Erythroblast (primary cell): ENCODE data around the gene PRXL2C.
A peak's percentile ranks its signal among the peaks of the same experiment; 100 is the strongest.
"Not testable (repeated sequence)": the region's sequence is repeated elsewhere in the genome, so short reads cannot be mapped to it uniquely, and the experiment has no call there.

ENCODE experiments used
- DNase-seq, 2 experiments: peaks; one replicate each; lab custom pipeline; 2025; lab: John Stamatoyannopoulos, UW
- GATA1 ChIP-seq: IDR thresholded peaks from 2 replicates; pipeline ENCODE4 v1.6.1; 2011; ENCODE audit warnings: low read depth, mild to moderate bottlenecking, control low read depth, low read length, moderate library complexity
- POLR2A ChIP-seq: IDR thresholded peaks from 2 replicates; pipeline ENCODE4 v1.6.1; 2011; ENCODE audit warnings: mild to moderate bottlenecking, low read length

Gene PRXL2C, protein sequence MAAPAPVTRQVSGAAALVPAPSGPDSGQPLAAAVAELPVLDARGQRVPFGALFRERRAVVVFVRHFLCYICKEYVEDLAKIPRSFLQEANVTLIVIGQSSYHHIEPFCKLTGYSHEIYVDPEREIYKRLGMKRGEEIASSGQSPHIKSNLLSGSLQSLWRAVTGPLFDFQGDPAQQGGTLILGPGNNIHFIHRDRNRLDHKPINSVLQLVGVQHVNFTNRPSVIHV

DNA sequence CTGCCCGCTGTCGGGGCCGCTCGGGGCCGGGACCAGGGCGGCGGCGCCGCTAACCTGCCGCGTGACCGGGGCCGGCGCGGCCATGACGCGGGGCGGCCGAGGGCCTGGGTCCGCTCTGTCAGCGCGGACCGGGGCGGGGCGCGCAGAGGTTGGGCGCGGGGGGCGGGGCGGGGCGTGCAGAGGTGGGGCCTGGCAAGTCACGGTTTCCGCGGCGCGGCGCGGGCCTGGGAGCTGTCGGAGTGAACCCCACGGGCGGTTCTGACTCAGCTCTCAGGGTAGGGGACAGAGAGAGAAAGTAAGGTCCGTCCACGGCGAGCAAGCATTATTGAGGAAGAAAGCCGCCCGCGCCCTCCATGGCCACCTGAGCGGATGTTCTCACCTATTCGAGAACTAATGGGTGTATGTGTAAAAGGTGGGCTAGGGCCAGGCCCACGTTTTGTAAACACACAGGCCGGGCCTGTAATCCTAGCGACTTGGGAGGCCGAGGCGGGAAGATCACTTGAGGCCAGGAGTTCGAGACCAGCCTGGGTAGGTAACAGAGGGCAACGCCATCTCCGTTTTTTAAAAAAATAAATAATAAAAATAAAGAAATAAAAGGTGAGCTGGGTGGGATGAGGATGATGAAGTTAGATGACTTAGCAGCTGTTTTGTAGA is at the start of gene PRXL2C:
Gene PRXL2C, minus strand, starts transcription at position 120 of the 654 bp plus-strand sequence. Its CDS starts 36 bp downstream, at position 84.
- DNase-seq: peak; percentile 74 to 79
- TF ChIP-seq POLR2A (no peak), GATA1 (no peak)

DNA sequence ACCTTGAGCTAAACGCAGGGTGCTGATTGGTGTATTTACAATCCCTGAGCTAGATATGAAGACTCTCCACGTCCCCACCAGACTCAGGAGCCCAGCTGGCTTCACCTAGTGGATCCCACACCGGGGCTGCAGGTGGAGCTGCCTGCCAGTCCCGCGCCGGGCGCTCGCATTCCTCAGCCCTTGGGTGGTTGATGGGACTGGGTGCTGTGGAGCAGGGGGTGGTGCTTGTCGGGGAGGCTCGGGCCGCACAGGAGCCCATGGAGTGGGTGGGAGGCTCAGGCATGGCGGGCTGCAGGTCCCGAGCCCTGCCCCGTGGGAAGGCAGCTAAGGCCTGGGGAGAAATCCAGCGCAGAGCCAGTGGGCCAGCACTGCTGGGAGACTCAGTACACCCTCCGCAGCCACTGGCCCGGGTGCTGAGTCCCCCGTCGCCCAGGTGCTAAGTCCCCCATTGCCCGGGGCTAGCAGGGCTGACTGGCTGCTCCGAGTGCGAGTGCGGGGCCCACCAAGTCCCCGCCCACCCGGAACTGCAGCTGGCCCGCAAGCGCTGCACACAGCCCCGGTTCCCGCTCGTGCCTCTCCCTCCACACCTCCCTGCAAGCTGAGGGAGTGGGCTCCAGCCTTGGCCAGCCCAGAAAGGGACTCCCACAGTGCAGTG is 45.7 kb upstream of the PRXL2C start:
- DNase-seq: not testable (repeated sequence)

DNA sequence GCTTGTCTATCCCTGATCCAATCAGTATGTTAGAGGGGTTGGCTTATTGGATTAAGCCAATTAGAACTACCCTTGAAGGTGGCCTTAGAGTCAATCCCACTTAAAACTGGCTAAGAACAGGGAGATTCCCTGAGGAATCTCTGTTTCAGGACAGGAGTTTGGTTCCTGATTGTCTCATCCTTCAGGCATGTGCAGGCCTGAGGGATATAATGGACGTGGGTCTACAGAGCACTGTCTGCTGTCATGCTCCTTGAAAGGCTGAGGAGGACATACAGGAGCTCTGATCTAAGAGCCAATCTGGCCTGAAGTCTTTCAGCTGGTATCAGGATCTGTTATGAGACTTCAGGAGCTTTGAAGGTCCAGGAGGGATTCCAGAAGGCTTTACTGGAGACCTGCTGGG is 36.2 kb upstream of the PRXL2C start:
- TF ChIP-seq GATA1: no peak
- TF ChIP-seq POLR2A: no peak
- DNase-seq: no peak

DNA sequence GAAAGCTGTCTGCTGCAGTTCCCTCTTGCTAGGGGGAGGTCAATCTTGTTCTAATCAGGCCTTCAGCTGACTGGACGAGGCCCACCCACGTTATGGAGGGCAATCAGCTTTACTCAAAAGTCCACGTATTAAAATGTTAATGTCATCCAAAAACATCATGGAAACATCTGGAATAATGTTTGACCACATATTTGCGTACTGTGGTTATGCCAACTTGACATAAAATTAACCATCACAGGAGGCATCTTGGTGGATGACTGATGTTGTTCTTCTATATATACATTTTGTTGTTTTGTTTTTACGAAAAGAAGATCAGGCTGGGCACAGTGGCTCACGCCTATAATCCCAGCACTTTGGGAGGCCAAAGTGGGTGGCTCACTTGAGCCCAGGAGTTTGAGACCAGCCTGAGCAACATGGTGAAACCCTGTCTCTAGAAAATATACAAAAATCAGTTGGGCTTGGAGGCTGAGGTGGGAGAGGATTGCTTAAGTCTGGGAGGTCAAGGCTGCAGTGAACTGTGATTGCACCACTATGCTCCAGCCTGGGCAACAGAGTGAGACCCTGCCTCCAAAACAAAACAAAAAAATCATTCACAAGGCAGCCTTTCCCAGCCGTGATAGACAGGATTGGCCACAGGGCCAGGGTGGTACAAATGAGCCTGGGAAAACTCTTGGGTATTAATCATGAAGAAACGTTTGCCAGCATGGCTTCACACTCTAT is 33.8 kb upstream of the PRXL2C start:
- no peak for DNase-seq
- no peak for TF ChIP-seq POLR2A
- TF ChIP-seq GATA1: no peak

DNA sequence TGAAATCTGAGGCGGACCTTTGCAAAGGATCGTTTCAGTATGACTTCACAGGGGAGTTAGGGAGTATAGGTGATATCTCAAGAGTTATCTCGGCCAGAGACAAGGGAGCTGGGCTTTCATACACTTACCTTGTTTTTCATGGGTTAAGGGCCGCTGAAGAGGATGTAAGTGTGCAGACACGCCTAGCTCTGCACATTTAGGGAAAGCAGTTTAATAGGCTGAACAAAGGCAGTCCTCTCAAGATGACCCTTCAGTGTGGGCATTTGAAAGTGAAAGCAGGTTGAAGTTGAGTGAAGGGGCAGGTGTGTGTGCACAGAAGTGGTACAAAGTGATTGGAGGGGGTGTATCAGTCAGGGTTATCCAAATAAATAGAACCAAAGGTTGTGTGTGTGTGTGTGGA is 33.1 kb upstream of the PRXL2C start:
- TF ChIP-seq POLR2A (no peak), GATA1 (no peak)
- DNase-seq: no peak

DNA sequence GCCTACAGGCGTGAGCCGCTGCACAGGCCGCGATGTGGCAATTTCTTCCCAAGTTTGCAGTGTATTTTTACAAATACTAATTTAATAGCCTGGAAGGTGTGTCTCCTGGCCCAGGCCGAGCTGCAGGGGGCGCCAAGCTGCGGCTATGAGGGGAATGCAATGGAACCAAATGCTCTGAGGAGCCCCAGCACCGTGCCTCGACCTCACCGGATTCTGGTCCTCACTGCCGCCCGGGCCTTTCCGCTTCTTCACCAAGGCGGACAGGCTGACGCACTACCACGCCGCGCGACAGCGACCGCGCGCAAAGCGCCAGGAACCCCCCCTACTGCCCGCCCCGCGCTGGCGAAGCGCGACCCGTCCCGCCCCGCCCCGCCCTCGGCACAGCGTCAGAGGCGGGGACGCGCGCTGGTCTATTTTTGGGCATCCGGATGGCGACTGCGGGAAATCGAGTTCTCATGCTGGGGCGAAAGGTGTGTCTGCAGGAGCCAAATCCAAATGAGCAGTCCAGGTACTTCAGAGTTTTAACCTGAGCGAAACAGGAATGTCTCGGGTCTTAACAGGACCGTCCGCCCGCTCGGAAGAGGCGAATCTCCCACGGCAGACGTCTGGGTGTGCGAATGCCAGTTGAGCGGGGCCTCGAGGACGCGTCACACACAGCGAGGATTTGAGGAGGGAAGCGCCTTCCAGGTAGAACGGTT is 31.7 kb upstream of the PRXL2C start:
- TF ChIP-seq POLR2A: no peak
- no peak for TF ChIP-seq GATA1
- DNase-seq: peak; percentile 47 to 64

DNA sequence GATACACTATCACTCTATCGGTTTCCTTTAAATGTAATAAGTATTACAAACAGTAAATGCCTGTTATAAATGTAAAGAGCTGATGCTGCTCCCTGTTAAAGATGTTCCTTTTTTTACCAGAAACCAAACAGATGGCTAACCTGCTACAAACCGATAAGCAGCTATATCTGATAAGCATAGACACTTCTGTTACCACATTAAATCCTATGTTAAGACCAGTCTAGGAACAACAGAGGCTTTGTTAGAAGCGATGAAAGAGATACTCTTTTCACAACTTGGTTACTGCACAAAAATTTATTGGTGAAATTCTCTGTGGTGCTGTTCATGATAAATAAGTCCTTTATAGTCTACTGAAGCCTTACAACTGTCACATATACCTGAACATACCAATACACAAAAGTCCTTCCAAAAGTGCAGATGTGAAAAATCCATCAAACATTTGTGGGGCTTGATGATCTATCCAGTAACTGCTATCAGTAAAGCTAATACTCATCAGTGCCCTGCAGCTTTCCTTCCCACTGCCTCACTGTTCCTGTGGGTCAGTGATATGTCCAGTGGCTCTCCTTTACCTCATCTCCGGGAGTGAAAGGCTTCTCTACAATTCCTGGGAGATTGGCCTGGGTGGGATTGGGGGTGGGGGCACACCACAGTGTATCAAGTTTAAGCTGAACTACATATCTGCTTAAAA is 25.8 kb upstream of the PRXL2C start:
- peak; percentile 45 to 84 for DNase-seq
- TF ChIP-seq GATA1: no peak

DNA sequence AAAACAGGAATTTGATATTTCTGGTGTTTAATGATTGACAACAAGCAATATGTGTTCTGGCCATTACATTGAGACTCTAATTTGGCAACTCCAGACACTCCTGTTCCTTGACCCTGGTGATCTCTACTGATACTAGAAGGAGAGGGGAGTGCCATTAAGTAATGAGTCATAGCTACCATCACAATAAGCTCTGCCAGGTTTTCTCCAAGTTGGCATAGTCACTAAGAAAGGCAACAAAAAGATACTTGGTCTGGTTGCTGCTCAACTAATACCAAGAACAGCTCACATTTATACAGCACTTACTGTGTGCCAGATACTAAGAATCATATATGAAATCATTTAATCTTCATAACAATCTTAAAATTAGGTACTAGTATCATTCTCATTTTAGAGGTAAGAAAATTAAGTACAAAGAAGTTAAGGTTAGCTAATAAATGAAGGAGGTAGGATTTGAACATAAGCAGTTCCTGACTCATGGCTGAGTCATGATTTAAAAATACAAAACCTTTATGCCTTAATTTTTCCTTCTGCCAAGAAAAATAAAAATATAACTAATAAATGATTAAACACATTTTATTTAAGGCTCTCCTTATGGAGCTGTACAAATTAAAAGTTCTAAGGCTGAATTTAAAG is 19.9 kb upstream of the PRXL2C start:
- no peak for TF ChIP-seq POLR2A
- no peak for TF ChIP-seq GATA1
- DNase-seq: peak in 1 of 2 experiments; percentile 9

DNA sequence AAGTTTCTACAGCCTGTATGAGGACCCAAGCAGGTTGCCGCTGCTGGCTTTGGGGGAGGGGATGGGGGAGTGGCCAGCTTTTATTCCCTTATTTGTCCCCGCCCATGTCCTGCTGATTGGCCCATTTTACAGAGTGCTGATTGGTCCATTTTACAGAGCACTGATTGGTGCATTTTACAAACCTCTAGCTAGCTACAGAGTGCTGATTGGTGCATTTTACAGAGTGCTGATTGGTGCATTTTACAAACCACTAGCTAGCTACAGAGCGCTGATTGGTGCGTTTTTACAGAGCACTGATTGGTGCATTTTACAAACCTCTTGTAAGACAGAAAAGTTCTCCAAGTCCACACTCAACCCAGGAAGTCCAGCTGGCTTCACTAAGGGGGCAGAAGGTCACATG is 18.7 kb upstream of the PRXL2C start:
- not testable (repeated sequence) for DNase-seq

DNA sequence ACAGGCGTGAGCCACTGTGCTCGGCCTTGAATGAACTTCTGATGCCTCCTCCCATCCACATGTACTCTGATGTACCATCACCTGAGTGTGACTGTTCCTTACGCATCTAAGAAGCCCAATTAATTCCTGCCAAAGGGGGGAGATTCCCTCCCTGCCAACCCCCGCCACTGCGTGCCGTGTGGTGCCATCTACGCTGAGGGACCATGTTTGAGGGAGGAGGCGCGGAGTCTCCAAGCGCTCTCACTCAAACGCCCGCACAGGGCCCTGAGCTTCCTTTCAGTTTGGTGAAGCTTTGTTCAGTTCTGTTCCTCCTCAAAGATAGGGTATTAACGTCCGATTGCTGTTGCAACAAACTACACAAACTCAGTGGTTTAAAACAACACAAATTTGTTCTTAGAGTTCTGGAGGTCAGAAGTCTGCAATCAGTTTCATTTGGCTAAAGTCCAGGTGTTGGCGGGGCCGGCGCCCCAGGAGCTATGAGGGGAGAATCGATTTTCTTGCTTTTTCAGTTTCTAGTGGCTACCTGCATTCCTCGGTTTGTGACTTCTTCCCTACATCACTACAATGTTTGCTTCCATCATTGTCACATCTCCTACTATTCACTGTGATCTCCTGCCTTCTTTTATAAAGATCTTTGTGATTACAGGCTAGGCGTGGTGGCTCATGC is 13.9 kb upstream of the PRXL2C start:
- DNase-seq: no peak
- TF ChIP-seq POLR2A (no peak), GATA1 (no peak)

DNA sequence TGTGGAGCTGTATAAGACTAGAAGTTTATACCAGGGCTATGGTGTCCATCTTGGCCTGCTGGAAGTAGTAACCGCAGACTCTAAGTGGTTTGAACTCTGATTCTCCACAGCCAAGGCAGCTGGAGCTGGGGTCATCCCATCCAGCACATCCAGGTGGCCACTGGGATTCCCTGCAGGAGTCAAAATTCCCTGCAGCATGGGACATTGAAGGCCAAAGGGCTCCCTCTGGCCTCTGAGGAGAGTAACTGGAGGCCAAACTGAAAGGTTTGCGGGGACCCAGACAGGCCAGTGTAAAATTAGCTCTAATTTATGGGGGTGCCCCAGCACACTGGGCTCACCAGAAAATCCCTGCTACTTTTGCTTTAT is 12.2 kb upstream of the PRXL2C start:
- TF ChIP-seq POLR2A (no peak), GATA1 (no peak)
- DNase-seq: no peak

DNA sequence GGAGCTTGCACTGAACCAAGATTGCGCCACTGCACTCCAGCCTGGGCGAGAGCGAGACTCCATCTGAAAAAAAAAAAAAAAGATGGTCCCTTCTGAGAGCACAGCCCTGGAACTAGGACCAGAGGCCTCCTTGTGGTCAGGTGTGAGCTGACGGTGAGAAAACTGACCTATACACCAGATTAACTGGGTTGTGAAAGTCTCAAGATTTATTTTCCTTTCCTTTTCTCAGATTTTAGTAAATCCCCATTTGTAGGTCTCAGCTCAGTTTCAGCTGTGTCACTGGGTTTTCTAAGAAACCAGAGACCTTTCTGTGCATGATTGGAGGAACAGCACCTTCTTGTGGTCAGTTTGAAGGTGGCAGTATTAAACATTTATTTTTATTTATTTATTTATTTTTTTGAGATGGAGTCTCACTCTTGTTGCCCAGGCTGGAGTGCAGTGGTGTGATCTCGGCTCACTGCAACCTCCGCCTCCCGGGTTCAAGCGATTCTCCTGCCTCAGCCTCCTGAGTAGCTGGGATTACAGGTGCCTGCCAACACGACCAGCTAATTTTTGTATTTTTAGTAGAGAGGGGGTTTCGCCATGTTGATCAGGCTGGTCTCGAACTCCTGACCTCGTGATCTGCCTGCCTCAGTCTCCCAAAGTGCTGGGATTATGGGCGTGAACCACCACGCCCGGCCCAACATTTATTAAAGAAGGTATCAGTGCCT is 11.7 kb upstream of the PRXL2C start:
- DNase-seq: peak; percentile 63 to 65
